ENCODE data around the gene EPN2.

EPN2 gene

GRCh38 chr17:19341641-19342610, 104.8 kb downstream of the EPN2 start:
- DNase-seq (ENCODE audit: low read depth), result no peak
- no peak overlapping the region for H3K4me3 ChIP-seq (ENCODE audit: low read length)
- TF ChIP-seq CTCF (conservative IDR thresholded peaks at IDR 0.05; ENCODE audit: low read depth, low read length), result no peak

- no peak for DNase-seq (ENCODE audit: low read depth)
- no peak for TF ChIP-seq CTCF (conservative IDR thresholded peaks at IDR 0.05; ENCODE audit: low read depth, low read length)
- H3K4me3 ChIP-seq (ENCODE audit: low read length), result no peak overlapping the region
These were observed 105.6 kb downstream of the EPN2 start for GRCh38 chr17:19342611-19343255.

GRCh38 chr17:19343256-19343630, 106.1 kb downstream of the EPN2 start:
- no peak for TF ChIP-seq CTCF (conservative IDR thresholded peaks at IDR 0.05; ENCODE audit: low read depth, low read length)
- H3K4me3 ChIP-seq (ENCODE audit: low read length), result no peak overlapping the region
- no peak for DNase-seq (ENCODE audit: low read depth)

- no peak for DNase-seq (ENCODE audit: low read depth)
- no peak for TF ChIP-seq CTCF (conservative IDR thresholded peaks at IDR 0.05; ENCODE audit: low read depth, low read length)
- H3K4me3 ChIP-seq (ENCODE audit: low read length), result no peak overlapping the region
These were observed 106.5 kb downstream of the EPN2 start for GRCh38 chr17:19343671-19344151.

GRCh38 chr17:19344311-19345066, 107.3 kb downstream of the EPN2 start:
- no peak overlapping the region for H3K4me3 ChIP-seq (ENCODE audit: low read length)
- DNase-seq (ENCODE audit: low read depth), result no peak
- TF ChIP-seq CTCF (conservative IDR thresholded peaks at IDR 0.05; ENCODE audit: low read depth, low read length), result no peak

GRCh38 chr17:19345067-19345460, 107.9 kb downstream of the EPN2 start:
- no peak overlapping the region for H3K4me3 ChIP-seq (ENCODE audit: low read length)
- no peak for TF ChIP-seq CTCF (conservative IDR thresholded peaks at IDR 0.05; ENCODE audit: low read depth, low read length)
- DNase-seq (ENCODE audit: low read depth), result no peak
